IPS-18a (cell line): ENCODE data around the gene CDCA4.

Experiments used
- H3K27ac ChIP-seq: one replicate; pipeline ENCODE4 v1.5.1; 2013; ENCODE audit warnings: low read length
- H3K27me3 ChIP-seq: one replicate; pipeline ENCODE4 v1.6.1; 2013; ENCODE audit warnings: mild to moderate bottlenecking, low read length; ENCODE audit not compliant: control insufficient read depth, insufficient read depth
- H3K36me3 ChIP-seq: one replicate; pipeline ENCODE4 v1.6.1; 2013; ENCODE audit warnings: low read depth, low read length; ENCODE audit not compliant: control insufficient read depth
- H3K4me1 ChIP-seq: one replicate; pipeline ENCODE4 v1.6.1; 2013; ENCODE audit warnings: low read depth, low read length; ENCODE audit not compliant: control insufficient read depth
- H3K4me3 ChIP-seq: one replicate; pipeline ENCODE4 v1.5.1; 2013; ENCODE audit warnings: low read length
- H3K9ac ChIP-seq: one replicate; pipeline ENCODE4 v1.6.1; 2013; ENCODE audit warnings: mild to moderate bottlenecking, low read length, moderate library complexity
- H3K9me3 ChIP-seq: one replicate; pipeline ENCODE4 v1.6.1; 2013; ENCODE audit warnings: low read depth, low read length; ENCODE audit not compliant: control insufficient read depth

The CDCA4 gene

DNA sequence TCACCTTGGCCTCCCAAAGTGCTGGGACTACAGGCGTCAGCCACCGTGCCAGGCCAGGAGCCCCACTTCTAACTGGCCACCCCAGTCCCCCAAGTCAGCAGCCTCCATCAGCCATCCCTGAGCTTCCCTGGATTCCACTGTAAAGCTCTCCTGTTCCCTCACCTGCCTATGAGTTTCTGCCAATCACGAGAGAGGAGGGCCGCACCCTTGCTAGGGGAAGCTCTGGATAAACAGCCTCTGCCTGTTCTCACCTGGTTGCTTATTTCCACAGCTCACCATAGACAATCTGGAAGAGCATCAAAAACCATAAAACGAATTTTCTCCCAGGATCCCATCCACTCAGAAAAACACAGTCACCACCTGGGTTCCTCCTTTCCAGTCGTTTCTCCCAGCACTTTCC lies 5.0 kb downstream of the CDCA4 start:
- Histone ChIP-seq H3K27ac (no peak overlapping the region), H3K9me3 (no peaks in the 10 kb centered on the region), H3K4me3 (no peak overlapping the region), H3K4me1 (peaks cover 24% of the 10 kb centered on the region), H3K36me3 (peaks cover 9% of the 10 kb centered on the region), H3K9ac (no peak overlapping the region), H3K27me3 (no peaks in the 10 kb centered on the region)

DNA sequence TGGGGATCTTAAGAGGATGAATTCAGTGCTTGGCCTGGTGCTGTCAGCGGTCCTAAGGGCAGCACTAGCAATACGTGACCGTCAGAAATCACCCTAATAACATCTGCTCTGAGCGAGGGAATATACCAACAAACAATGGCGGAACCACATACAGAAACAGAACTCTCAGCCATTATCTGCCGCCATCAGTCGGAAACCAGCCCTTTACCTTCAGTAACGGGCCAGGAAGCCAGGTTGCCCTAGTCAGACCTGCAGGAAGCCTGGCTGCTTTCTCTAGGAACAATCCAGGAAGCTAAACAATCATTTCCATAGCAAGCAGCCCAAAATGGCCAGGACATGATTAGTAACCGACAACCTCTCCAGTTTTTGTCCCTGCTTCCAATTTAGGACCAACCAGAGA lies 5.6 kb downstream of the CDCA4 start:
- Histone ChIP-seq H3K9ac (no peak overlapping the region), H3K36me3 (peaks cover 15% of the 10 kb centered on the region), H3K9me3 (no peaks in the 10 kb centered on the region), H3K4me1 (peaks cover 24% of the 10 kb centered on the region), H3K27ac (no peak overlapping the region), H3K27me3 (no peaks in the 10 kb centered on the region), H3K4me3 (no peak overlapping the region)

DNA sequence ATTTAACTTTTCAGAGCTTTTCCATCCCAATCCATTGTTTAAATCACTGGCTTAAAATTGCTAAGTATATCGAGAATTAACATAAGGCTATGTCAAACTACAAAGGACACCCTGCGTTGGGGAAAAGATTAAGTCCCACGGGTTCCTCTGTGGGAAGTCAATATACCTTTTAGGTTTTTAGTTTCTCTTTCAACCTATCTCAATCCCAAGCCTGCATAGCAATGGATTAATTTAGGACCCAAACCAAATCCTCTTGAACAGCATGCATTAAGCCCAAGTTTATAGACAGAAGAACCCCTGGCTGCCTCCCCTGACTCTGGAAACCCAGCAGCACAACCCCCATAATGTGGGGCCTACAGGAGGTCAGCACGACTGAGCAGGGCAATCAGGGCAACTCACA lies 6.3 kb downstream of the CDCA4 start:
- H3K9ac ChIP-seq: no peak overlapping the region

DNA sequence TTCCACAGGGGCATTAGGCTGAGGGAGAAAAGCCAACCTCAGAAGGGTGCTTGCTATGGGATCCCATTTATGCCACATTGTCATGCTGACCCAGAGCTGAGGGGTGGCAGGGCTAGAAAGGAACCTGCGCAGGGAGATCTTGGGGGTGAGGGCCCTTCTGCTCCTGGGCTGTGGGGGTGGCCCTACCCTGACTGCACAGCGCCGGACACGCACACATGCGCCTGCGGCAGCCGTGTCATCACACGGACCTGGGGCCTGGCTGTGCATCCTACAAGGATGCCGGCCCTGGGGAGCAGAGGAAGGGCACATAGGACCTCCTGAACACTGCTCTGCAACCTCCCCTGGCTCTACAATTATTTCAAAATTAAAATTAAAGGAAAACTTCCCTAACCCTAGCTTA lies 6.9 kb downstream of the CDCA4 start:
- Histone ChIP-seq H3K36me3 (peaks cover 27% of the 10 kb centered on the region), H3K9me3 (no peaks in the 10 kb centered on the region), H3K27me3 (no peaks in the 10 kb centered on the region), H3K4me3 (no peak overlapping the region), H3K27ac (no peak overlapping the region), H3K4me1 (peaks cover 18% of the 10 kb centered on the region), H3K9ac (no peak overlapping the region)

More for the DNA sequence above, 6.3 kb downstream of the CDCA4 start:
- Histone ChIP-seq H3K27ac (no peak overlapping the region), H3K4me3 (no peak overlapping the region), H3K36me3 (peaks cover 21% of the 10 kb centered on the region), H3K4me1 (peaks cover 24% of the 10 kb centered on the region), H3K27me3 (no peaks in the 10 kb centered on the region), H3K9me3 (no peaks in the 10 kb centered on the region)

DNA sequence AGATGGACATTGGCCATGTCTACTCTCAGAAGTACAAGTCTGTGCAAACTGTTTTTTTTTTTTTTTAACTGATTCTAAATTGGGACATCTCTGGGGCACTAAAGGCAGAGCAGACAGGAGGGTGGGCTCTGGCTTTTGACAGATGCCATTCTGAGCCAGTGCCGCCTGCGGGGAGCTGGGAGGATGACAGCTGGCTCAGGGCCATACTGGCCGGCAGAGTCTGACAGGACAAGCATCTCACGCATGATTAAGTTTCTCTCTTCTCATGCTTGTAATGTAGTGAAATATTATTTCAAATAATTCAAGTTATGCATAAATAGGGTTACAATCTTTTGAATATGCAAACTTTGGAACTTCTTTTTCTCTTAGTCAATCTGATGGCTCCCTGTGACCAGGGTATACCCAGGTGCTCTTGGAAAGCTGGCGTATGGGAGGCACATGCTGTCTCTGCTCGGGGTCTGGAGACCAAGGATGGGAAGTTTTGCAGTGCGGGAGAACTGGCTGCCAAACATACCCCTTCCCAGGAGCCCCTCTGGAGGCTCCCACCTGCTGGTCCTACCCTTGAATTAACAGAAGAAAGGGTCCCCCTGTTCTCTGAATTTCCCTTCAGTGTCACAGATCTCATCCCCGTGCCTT lies 7.6 kb downstream of the CDCA4 start:
- no peak overlapping the region for H3K4me3 ChIP-seq
- H3K27me3 ChIP-seq: no peaks in the 10 kb centered on the region
- no peaks in the 10 kb centered on the region for H3K9me3 ChIP-seq
- H3K36me3 ChIP-seq: peaks cover 28% of the 10 kb centered on the region
- no peak overlapping the region for H3K9ac ChIP-seq
- H3K4me1 ChIP-seq: peaks cover 17% of the 10 kb centered on the region
- no peak overlapping the region for H3K27ac ChIP-seq

DNA sequence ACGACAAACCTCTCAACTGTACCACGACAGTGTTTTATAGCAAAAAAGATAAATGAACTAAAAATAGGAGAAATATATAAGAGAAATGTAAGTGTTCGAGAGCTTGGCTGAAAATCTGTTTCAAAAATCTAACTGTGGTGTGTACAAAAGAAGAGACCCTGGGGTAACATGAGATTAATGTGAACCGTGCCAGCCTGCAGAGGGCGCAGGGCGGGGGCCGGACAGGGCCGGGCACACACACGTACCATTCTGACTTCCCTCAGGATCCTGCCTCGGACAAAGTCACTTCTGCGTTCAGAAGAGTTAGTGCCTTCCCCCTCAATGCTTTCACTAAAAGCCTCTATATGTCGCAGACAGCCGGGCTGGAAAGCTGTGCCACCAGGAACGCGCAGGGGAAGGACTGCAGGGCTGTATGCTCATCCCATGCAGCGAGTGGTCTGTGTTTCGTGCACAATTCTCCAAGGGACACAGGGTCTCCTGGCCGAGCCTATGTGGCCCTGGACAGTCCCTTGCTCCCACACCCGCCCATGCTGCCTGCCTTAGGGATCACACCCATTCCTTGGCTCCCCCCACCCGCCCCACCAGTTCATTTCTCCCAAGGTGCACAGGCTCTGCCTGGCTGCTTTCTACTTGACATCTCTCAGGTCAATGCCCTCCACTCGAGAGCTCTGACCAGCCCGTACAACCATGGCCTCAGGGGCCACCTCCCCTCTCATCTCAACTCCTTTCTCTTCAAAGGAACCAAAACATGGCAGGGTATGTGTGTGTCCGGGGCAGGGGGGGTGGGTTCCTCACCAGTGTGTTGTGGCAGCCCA lies 8.5 kb downstream of the CDCA4 start:
- Histone ChIP-seq H3K27ac (no peak overlapping the region), H3K9ac (no peak overlapping the region), H3K4me3 (no peak overlapping the region), H3K27me3 (no peaks in the 10 kb centered on the region), H3K4me1 (peaks cover 11% of the 10 kb centered on the region), H3K9me3 (no peaks in the 10 kb centered on the region), H3K36me3 (peaks cover 32% of the 10 kb centered on the region)

DNA sequence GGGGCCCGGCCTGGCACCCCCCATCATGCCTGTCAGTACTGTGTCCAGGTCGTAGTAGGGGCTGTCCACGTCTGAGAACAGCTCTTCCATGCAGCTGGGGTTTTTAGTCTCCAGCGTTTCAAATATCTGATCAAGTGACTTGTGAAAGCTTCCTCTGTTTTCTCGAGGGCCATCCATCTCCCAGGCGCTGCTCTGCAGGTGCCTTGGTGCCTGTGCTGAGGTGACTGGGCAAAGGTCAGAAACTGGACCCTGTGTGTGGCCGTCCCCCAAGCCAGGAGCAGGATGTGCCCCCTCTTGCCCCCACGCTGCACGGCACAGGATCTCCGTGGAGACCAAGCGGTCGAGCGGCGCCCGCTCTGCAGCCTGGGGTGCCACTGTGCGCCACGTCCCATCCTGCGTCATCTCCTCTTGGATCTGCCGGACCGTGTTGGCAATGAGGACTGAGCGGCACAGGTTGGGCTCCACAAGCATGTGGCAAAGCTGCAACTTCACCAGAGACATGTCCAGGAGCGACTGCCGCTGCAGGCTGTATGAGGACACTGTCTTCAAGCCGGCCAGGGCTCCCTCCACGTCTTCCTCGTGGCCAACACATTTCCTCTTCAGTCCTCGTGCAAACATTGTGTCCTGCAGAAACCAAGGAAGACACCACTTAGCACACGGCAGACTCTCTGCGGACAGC lies 9.4 kb downstream of the CDCA4 start:
- Histone ChIP-seq H3K36me3 (peaks cover 35% of the 10 kb centered on the region), H3K9ac (no peak overlapping the region), H3K27me3 (no peaks in the 10 kb centered on the region), H3K4me1 (peaks cover 8% of the 10 kb centered on the region), H3K4me3 (no peak overlapping the region), H3K9me3 (no peaks in the 10 kb centered on the region), H3K27ac (no peak overlapping the region)

DNA sequence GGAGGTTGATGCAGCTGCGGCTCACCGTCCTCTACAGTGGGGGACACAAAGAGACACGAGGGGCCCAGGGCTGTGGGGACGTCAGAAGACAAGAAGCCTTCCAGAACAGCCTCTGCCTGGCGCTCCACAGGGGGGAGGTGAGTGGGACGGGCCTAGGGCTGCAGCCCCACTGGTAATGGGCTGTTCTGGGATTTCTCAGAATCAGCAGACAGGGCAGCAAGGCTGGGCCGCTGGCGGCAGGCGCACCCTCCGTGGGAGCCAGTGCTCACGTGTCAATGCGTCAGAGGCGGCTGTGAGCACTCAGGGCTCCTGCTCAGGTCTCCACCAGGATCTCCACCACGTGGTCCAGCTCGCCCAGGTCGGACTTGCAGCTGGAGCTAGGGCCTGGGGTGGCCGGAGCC lies 10.0 kb downstream of the CDCA4 start:
- H3K4me1 ChIP-seq: peaks cover 8% of the 10 kb centered on the region
- H3K36me3 ChIP-seq: peaks cover 35% of the 10 kb centered on the region
- H3K9me3 ChIP-seq: no peaks in the 10 kb centered on the region
- no peak overlapping the region for H3K4me3 ChIP-seq
- no peak overlapping the region for H3K9ac ChIP-seq
- H3K27me3 ChIP-seq: no peaks in the 10 kb centered on the region
- H3K27ac ChIP-seq: no peak overlapping the region

DNA sequence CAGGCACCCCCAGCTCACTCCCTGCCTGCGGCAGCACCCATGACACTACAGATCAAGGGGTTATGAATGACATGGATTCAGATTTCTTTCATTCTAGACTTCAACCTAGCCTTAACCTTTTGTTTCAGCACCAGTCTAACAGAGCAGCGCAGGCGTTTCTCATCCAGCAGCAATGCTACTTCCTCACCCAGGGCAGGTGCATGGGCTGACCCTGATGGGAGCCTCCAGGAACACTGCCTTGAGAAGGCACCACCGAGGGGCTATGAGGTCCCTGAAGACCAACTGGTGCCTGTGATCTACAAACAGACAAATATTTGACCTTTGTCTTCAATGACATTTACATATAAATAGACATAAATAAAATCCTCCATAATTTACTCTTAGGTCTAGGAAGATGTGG lies 10.8 kb downstream of the CDCA4 start:
- Histone ChIP-seq H3K27me3 (no peaks in the 10 kb centered on the region), H3K27ac (no peak overlapping the region), H3K4me3 (no peak overlapping the region), H3K4me1 (peaks cover 5% of the 10 kb centered on the region), H3K9ac (no peak overlapping the region), H3K9me3 (no peaks in the 10 kb centered on the region), H3K36me3 (peaks cover 35% of the 10 kb centered on the region)

DNA sequence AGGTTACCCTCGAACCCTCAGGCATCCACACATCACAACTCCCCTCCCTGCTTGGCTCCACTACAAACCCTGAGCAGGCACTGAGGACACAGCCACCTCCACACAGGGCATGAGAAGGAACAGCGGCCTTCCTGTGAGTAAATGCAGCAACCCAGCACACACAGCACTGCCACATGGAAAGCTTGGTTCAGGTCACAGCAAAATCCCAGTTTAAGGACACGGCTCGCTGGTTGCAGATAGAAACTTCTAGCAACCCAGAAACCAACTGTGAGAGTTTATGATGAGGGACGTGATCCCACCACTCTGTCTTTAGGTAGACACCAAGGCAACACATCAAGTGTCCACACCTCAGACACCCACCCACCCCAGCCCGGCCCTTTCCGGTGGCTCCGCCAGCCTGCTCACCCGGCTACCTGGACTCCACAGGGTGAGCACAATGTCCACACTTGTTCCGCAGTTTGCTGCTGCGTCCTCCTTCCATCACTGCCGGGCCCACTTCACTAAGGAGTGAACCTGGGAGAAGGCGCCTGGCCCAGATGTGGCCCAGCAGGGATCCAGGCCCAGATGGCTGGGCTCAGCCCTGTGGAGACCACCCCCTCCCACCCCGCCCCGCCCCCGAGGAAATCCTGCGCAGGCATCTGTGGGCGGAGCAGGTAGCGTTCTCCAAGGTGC lies 13.2 kb downstream of the CDCA4 start:
- Histone ChIP-seq H3K9ac (no peak overlapping the region), H3K4me1 (no peaks in the 10 kb centered on the region), H3K4me3 (no peak overlapping the region), H3K27ac (no peak overlapping the region), H3K27me3 (no peaks in the 10 kb centered on the region), H3K9me3 (no peaks in the 10 kb centered on the region), H3K36me3 (peaks cover 35% of the 10 kb centered on the region)

DNA sequence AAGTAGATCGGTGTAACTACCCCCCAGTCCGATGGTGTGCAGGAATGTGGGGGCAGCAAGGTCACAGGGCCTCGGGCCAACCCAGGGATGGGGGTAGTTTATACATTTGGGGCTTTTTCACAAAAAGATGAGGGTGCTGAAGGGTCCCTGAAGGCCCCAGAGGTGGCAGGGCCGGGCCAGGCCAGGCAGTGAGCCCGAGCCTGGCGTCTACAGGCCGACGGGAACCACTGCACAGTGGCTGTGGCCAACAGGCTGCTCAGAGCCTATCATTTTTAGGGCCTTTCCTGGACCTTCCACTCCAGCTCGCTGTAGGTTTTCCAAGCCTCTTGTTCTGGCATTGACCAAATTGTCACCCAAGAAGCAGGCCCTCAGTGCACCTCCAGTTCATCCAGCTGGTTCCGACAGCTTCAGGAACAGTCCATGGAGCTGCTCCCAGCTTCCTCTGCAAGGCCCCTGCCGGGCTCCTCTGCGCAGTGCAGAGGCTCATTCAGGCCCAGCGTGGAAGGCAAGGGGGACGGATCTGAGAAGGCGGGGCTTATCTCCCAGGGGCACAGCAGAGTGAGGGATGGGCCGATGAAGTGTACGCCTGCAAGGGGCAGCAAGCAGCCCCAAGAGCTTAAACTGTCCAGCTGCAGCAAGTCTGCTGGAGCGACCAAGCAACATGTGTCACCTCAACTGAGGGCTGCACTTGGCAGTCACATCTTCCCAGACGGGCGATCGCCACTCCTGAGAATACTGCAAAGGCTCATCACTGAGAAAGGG lies 13.9 kb downstream of the CDCA4 start:
- Histone ChIP-seq H3K27me3 (no peaks in the 10 kb centered on the region), H3K9ac (no peak overlapping the region), H3K9me3 (no peaks in the 10 kb centered on the region), H3K4me3 (no peak overlapping the region), H3K4me1 (no peaks in the 10 kb centered on the region), H3K27ac (no peak overlapping the region), H3K36me3 (peaks cover 35% of the 10 kb centered on the region)
